Neural progenitor cell (in vitro differentiated cells): ENCODE results near the gene KRT72. TPM values are rescaled to one million over a fixed set of nuclear protein-coding genes. Genes with fewer than 3 reads are reported as not detected.

Experiments
- DNase-seq: peaks from one replicate; pipeline ENCODE4 v3.0.0-alpha.2; 2016; ENCODE audit warnings: low spot score
- H2AFZ ChIP-seq: fragments of 200-600 bp; sonication (generic); replicated peaks from 2 replicates; pipeline ENCODE4 v1.6.1; 2016; ENCODE audit warnings: antibody characterized with exemption
- H3F3A ChIP-seq: fragments of 200-600 bp; sonication (generic); 2 replicates; pipeline ENCODE4 v1.6.1; 2016; ENCODE audit warnings: antibody characterized with exemption, low read depth
- H3K27ac ChIP-seq: fragments of 200-600 bp; sonication (generic); 2 replicates; pipeline ENCODE4 v1.5.1; 2016; ENCODE audit warnings: mild to moderate bottlenecking
- H3K27me3 ChIP-seq: fragments of 200-600 bp; sonication (generic); 2 replicates; pipeline ENCODE4 v1.6.1; 2016; ENCODE audit warnings: mild to moderate bottlenecking, moderate library complexity
- H3K36me3 ChIP-seq: fragments of 200-600 bp; sonication (generic); 2 replicates; pipeline ENCODE4 v1.5.1; 2016
- H3K4me1 ChIP-seq: fragments of 200-600 bp; sonication (generic); 2 replicates; pipeline ENCODE4 v1.6.1; 2016; ENCODE audit warnings: mixed run types
- H3K4me2 ChIP-seq: fragments of 200-600 bp; sonication (generic); 2 replicates; pipeline ENCODE4 v1.6.1; 2016
- H3K4me3 ChIP-seq: fragments of 200-600 bp; sonication (generic); 2 replicates; pipeline ENCODE4 v1.5.1; 2016
- H3K79me2 ChIP-seq: fragments of 200-600 bp; sonication (generic); 2 replicates; pipeline ENCODE4 v1.6.1; 2016; ENCODE audit warnings: low read depth
- H3K9ac ChIP-seq: fragments of 200-600 bp; sonication (generic); 2 replicates; pipeline ENCODE4 v1.6.1; 2016
- H3K9me3 ChIP-seq: fragments of 200-600 bp; sonication (generic); 2 replicates; pipeline ENCODE4 v1.5.1; 2016; ENCODE audit warnings: low read depth
- H4K20me1 ChIP-seq: fragments of 200-600 bp; sonication (generic); 2 replicates; pipeline ENCODE4 v1.6.1; 2016; ENCODE audit warnings: low read depth
- H3K27ac Mint-ChIP-seq: 3 replicates; pipeline ENCODE4 v1.8.0; 2021; ENCODE audit warnings: mixed read lengths
- H3K27me3 Mint-ChIP-seq: 2 replicates; pipeline ENCODE4 v1.8.0; 2022; ENCODE audit warnings: low read depth, mild to moderate bottlenecking, inconsistent platforms, moderate library complexity, mixed read lengths; ENCODE audit not compliant: insufficient read depth
- H3K36me3 Mint-ChIP-seq: 3 replicates; pipeline ENCODE4 v1.8.0; 2021; ENCODE audit warnings: mixed read lengths
- H3K4me1 Mint-ChIP-seq: 3 replicates; pipeline ENCODE4 v1.8.0; 2021; ENCODE audit warnings: mixed read lengths
- H3K4me3 Mint-ChIP-seq: 3 replicates; pipeline ENCODE4 v1.8.0; 2021; ENCODE audit warnings: mild to moderate bottlenecking, moderate library complexity, mixed read lengths
- H3K9me3 Mint-ChIP-seq: 3 replicates; pipeline ENCODE4 v1.8.0; 2020; ENCODE audit warnings: mixed read lengths
- CTCF ChIP-seq: fragments of 200-600 bp; sonication (generic); IDR thresholded peaks from 2 replicates; pipeline ENCODE4 v1.5.1; 2017; ENCODE audit warnings: antibody characterized with exemption, mild to moderate bottlenecking
- EZH2 ChIP-seq: fragments of 200-600 bp; sonication (generic); IDR thresholded peaks from 2 replicates; pipeline ENCODE4 v1.6.1; 2017; ENCODE audit warnings: antibody characterized with exemption, mild to moderate bottlenecking, moderate library complexity
- EZH2phosphoT487 ChIP-seq: fragments of 200-600 bp; sonication (generic); IDR thresholded peaks from 2 replicates; pipeline ENCODE4 v1.6.1; 2017; ENCODE audit warnings: antibody characterized with exemption
- total RNA-seq: library from RNA; depleted of rRNA; stranded (reverse); fragments of >200 nt; gene quantifications from 2 replicates; pipeline ENCODE4 v1.2.3, GENCODE V29; 2015; ENCODE audit warnings: low replicate concordance

KRT72 gene
- total RNA-seq, 1 donor from 2014 or later: not detected

DNA sequence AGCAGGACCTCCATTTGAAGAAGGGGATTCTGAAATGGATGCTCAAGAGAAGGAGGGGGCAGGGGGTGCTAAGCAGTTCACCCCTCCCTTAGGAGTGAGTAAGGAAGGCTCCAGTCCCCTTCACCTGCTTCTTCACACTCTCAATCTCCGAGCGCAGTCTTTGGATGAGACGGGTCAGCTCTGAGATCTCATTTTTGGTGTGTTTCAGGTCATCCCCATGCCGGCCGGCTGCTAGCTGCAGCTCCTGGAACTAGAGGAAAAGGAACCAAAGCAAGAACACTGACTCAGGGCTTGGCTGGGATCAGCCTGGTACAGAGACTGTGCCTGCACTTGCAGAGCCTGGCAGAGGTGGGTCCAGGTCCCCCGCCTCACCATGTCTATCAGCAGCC, 9.8 kb upstream of the KRT72 start:
- H3K9me3 ChIP-seq: no peaks in the 10 kb centered on the region
- H3K79me2 ChIP-seq: no peaks in the 10 kb centered on the region
- H3K4me3 Mint-ChIP-seq: no peak overlapping the region
- peaks cover 5% of the 10 kb centered on the region for H3K27me3 Mint-ChIP-seq
- H3K9ac ChIP-seq: no peak overlapping the region
- no peak overlapping the region for H2AFZ ChIP-seq
- no peak overlapping the region for H3K4me3 ChIP-seq
- no peaks in the 10 kb centered on the region for H3K4me1 ChIP-seq
- no peak overlapping the region for H3K4me2 ChIP-seq
- DNase-seq: no peak
- no peaks in the 10 kb centered on the region for H3K9me3 Mint-ChIP-seq
- no peak overlapping the region for H3K27ac ChIP-seq
- TF ChIP-seq EZH2phosphoT487 (no peak), EZH2 (no peak), CTCF (no peak)
- H3K4me1 Mint-ChIP-seq: no peaks in the 10 kb centered on the region
- H3K36me3 Mint-ChIP-seq: no peaks in the 10 kb centered on the region
- peaks cover 9% of the 10 kb centered on the region for H3K27me3 ChIP-seq
- H3K27ac Mint-ChIP-seq: no peak overlapping the region
- H3F3A ChIP-seq: no peaks in the 10 kb centered on the region
- no peaks in the 10 kb centered on the region for H3K36me3 ChIP-seq
- no peaks in the 10 kb centered on the region for H4K20me1 ChIP-seq

GRCh38 chr12:52608826-52609630, 7.8 kb upstream of the KRT72 start:
- no peaks in the 10 kb centered on the region for H3K9me3 ChIP-seq
- H2AFZ ChIP-seq: no peak overlapping the region
- H3K4me3 Mint-ChIP-seq: no peak overlapping the region
- H3K36me3 ChIP-seq: no peaks in the 10 kb centered on the region
- no peak overlapping the region for H3K9ac ChIP-seq
- peaks cover 3% of the 10 kb centered on the region for H3K27me3 Mint-ChIP-seq
- no peak overlapping the region for H3K27ac Mint-ChIP-seq
- H3K9me3 Mint-ChIP-seq: no peaks in the 10 kb centered on the region
- TF ChIP-seq EZH2 (no peak), EZH2phosphoT487 (no peak), CTCF (no peak)
- no peak for DNase-seq
- no peaks in the 10 kb centered on the region for H3K4me1 ChIP-seq
- no peak overlapping the region for H3K4me2 ChIP-seq
- no peaks in the 10 kb centered on the region for H3F3A ChIP-seq
- H4K20me1 ChIP-seq: no peaks in the 10 kb centered on the region
- H3K27me3 ChIP-seq: peaks cover 9% of the 10 kb centered on the region
- H3K27ac ChIP-seq: no peak overlapping the region
- H3K36me3 Mint-ChIP-seq: no peaks in the 10 kb centered on the region
- H3K4me1 Mint-ChIP-seq: no peaks in the 10 kb centered on the region
- no peak overlapping the region for H3K4me3 ChIP-seq
- no peaks in the 10 kb centered on the region for H3K79me2 ChIP-seq

- H3F3A ChIP-seq: no peaks in the 10 kb centered on the region
- no peak for DNase-seq
- Mint-ChIP-seq H3K27me3 (peaks cover 3% of the 10 kb centered on the region), H3K4me1 (no peaks in the 10 kb centered on the region), H3K4me3 (no peak overlapping the region), H3K36me3 (no peaks in the 10 kb centered on the region), H3K27ac (no peak overlapping the region), H3K9me3 (no peaks in the 10 kb centered on the region)
- H3K9ac ChIP-seq: no peak overlapping the region
- H2AFZ ChIP-seq: no peak overlapping the region
- no peaks in the 10 kb centered on the region for H4K20me1 ChIP-seq
- H3K27me3 ChIP-seq: peaks cover 9% of the 10 kb centered on the region
- no peak overlapping the region for H3K4me2 ChIP-seq
- no peaks in the 10 kb centered on the region for H3K79me2 ChIP-seq
- no peaks in the 10 kb centered on the region for H3K4me1 ChIP-seq
- H3K36me3 ChIP-seq: no peaks in the 10 kb centered on the region
- H3K4me3 ChIP-seq: no peak overlapping the region
- H3K27ac ChIP-seq: no peak overlapping the region
- no peaks in the 10 kb centered on the region for H3K9me3 ChIP-seq
- no peak for TF ChIP-seq EZH2
- TF ChIP-seq CTCF: no peak
- no peak for TF ChIP-seq EZH2phosphoT487
Measured at GRCh38 chr12:52608161-52608560, 6.9 kb upstream of the KRT72 start.
